ENCODE measurements around the gene GALP.

GRCh38 chr19:56159009-56159559 is 16.7 kb upstream of the GALP start:
- no peak for TF ChIP-seq CTCF (IDR thresholded peaks at IDR 0.05; ENCODE audit: low read depth, low read length)
- no peak for TF ChIP-seq MYC (IDR thresholded peaks at IDR 0.05; ENCODE audit: low read depth, low read length)
- TF ChIP-seq POLR2A (IDR thresholded peaks at IDR 0.05; ENCODE audit: extremely low read depth, insufficient read length): no peak
- no peak for TF ChIP-seq MAX (IDR thresholded peaks at IDR 0.05; ENCODE audit: low read depth, low read length)

Data from NB4 (cell line).